Stimulated activated CD8-positive, alpha-beta memory T cell treated with anti-CD3 and anti-CD28 coated beads, Interleukin-7, amount 100 ng/mL, for 1 hour (primary cell): ENCODE results near the gene TXNL4A.
"Not testable (repeated sequence)": the region's sequence is repeated elsewhere in the genome, so short reads cannot be mapped to it uniquely, and the experiment has no call there.

Source experiments
- DNase-seq, 2 donors: peaks; one replicate each; pipeline ENCODE4 v3.0.0-alpha.2; 2020; ENCODE audit warnings: low read depth in 2 of 2

The TXNL4A gene

DNA sequence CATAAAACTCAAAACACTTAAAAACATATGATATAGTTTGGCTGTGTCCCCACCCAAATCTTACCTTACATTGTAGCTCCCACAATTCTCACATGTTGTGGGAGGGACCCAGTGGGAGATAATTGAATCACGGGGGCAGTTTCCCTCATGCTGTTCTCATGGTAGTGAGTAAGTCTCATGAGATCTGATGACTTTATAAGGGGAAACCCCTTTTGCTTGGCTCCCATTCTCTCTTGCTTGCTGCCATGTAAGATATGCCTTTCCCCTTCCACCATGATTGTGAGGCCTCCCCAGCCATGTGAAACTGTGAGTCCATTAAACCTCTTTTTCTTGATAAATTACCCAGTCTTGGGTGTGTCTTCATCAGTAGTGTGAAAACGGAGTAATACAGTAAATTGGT, 11.3 kb upstream of the TXNL4A start:
- DNase-seq = not testable (repeated sequence)

- DNase-seq = no peak
These were observed 3.1 kb upstream of the TXNL4A start for GRCh38 chr18:79991494-79991893.

GRCh38 chr18:79989195-79989497, 783 bp upstream of the TXNL4A start:
- DNase-seq = no peak

- peak; percentile 23 to 39 for DNase-seq
These were observed 302 bp downstream of the TXNL4A start for GRCh38 chr18:79988071-79988450.

DNA sequence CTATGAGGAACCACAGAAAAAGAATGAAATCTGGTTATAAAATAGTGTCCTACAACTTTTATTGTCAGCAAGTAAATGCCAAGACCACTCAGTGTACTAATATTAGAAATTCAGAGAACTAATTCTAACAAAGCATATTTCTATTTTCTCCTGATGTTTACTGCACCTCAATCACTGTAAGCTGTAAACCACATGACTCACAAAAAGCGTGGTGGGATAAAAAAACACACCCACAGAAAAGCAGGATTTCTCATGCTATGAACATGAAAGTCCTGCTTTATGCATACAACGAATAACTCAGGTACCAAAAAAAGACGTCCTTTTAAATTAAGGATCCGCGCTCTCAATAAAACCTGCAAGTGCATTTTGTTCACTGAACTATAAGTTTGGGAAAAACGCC, 797 bp downstream of the TXNL4A start:
- DNase-seq = no peak

DNA sequence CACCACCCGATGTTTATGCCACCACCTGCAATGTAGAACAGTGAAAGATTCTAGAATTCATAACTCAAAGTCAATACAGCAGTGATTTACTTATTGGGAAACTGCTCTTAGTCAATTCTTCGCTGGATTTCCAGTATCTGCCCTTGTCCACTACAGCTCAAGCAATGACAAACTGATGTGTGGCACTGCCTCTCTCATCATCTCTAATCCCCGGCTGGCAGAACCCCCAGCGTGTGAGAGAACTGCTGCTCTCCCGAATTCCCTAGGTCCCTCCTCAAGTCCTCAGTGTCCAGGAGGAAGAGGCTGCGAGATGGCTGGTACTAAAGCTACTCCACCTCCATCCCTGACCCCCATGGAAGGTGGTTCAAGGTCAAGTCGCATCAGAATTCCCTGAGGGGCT, 1.6 kb downstream of the TXNL4A start:
- no peak for DNase-seq

- DNase-seq = no peak
These were observed 3.2 kb downstream of the TXNL4A start for GRCh38 chr18:79985172-79985571.

DNA sequence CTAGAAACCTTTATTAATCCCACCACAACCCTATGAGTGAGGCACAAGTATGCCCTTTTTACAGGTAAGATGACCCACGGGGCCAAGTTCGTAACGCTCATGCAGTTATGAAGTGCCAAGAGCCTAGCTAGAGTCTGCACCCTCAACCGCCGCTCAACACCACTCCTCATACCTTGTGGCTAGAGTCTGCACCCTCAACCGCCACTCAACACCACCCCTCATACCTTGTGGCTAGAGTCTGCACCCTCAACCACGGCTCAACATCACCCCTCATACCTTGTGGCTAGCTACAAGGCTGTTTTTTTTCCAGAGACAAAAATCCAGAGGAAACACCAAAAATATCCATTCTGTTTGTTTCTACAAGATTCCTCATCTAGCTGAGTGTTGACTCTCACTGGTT, 4.6 kb downstream of the TXNL4A start:
- DNase-seq = no peak

GRCh38 chr18:79983253-79983652, 5.1 kb downstream of the TXNL4A start:
- no peak for DNase-seq

- no peak for DNase-seq
These were observed 5.6 kb downstream of the TXNL4A start for GRCh38 chr18:79982736-79983135.

- no peak for DNase-seq
These were observed 7.8 kb downstream of the TXNL4A start for GRCh38 chr18:79980585-79980984.

DNA sequence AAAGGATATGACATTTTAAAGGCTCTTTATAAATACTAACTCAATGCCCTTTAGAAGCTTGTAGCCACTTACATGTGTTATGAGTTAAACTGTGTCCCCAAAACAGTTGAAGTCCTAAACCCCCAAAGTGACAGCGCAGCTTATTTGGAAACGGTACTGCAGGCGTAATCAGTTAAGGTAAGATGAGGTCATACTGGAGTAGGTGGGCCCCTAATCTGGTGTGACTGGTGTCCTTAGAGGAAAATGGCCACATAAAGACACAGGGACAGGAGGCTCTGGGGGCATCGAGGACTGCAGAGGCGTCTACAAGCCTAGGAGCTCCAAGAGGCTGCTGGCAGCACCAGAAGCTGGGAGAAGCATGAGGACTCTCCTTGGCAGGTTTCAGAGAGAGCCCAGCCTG, 8.5 kb downstream of the TXNL4A start:
- no peak for DNase-seq

DNA sequence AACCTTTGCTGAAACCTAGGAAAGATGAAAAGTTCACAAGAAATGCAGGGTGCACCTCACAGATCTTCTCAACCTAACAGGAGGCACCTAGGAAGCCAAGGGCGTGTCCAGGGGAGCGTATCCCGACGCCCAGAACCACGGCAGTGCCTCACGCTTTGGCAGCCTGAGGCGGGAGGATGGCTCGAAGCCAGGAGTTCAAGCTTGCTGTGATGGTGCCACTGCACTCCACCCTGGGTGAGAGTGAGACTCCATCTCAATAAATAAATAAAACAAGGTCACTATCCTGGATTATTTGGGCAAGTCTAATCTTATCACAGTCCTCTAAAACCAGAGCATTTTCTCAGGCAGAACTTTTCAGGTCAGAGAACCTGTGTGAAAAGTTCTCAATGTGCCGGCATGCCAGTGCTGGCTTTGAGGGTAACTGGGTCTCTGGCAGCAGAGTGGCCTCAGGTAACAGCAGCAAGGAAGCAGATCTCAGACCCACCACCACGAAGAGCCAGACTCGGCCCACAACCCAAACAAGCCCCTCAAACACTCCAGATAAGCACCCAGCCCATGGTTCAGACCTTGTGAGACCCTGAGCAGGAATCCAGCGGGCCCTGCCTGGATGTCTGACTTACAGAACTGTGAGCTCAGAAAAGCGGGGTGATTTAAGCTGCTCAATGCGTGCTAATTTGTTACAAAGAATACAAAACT, 12.2 kb downstream of the TXNL4A start:
- DNase-seq = no peak

- DNase-seq = no peak
These were observed 13.3 kb downstream of the TXNL4A start for GRCh38 chr18:79975043-79975442.

- no peak for DNase-seq
These were observed 14.2 kb downstream of the TXNL4A start for GRCh38 chr18:79974025-79974654.

GRCh38 chr18:79973517-79973916, 14.8 kb downstream of the TXNL4A start:
- DNase-seq = no peak

GRCh38 chr18:79972720-79973119, 15.6 kb downstream of the TXNL4A start:
- DNase-seq = no peak

DNA sequence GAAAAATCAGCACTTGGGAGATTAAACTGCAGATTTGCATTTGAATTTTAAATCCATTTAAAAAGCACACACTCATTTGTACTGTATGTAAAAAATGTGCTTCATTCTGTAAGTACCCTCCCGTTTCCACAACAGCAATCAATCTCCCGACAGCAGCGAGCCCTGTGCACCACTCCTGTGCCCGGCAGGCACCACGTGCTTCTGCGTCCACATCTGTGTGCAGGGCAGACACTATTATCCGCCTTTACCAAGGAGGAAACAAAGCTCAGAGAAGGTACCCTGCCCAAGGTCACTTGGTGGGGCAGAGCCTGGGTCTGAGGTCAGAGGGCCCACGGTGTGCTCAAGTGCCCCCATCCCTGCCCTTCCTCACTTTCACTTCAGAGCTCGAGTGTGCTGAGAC, 16.4 kb downstream of the TXNL4A start:
- no peak for DNase-seq

- DNase-seq = no peak
These were observed 17.0 kb downstream of the TXNL4A start for GRCh38 chr18:79971211-79971952.

DNA sequence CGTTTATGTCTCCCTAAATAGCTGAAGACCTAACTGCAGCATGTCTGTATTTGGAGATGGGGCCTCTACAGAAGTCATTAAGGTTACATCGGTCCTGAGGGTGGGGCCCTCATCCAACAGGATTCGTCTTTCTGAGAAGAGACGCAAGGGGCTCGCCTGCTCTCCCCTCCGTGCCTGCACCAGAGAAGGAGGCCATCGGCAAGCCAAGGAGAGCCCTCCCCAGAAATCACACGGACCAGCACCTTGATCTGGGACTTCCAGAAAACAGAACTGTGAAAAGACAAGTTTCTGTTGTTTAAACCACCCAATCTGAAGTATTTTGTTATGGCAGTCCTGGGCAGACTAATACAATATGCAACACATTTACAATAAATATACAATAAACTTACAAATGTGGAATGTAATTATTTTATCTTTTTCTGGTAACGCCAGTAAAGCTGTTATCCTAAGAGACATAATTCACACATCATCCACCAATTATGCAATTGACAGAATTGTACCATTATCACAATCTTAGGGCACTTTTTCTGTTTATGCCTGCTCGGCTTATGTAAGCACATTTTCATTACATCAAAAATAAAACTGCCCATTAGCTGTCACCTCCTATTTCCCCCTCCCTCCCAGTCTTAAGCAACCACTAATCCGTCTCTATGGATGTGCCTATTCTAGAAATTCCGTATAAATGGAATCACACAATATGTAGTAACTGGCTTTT, 17.8 kb downstream of the TXNL4A start:
- no peak for DNase-seq

DNA sequence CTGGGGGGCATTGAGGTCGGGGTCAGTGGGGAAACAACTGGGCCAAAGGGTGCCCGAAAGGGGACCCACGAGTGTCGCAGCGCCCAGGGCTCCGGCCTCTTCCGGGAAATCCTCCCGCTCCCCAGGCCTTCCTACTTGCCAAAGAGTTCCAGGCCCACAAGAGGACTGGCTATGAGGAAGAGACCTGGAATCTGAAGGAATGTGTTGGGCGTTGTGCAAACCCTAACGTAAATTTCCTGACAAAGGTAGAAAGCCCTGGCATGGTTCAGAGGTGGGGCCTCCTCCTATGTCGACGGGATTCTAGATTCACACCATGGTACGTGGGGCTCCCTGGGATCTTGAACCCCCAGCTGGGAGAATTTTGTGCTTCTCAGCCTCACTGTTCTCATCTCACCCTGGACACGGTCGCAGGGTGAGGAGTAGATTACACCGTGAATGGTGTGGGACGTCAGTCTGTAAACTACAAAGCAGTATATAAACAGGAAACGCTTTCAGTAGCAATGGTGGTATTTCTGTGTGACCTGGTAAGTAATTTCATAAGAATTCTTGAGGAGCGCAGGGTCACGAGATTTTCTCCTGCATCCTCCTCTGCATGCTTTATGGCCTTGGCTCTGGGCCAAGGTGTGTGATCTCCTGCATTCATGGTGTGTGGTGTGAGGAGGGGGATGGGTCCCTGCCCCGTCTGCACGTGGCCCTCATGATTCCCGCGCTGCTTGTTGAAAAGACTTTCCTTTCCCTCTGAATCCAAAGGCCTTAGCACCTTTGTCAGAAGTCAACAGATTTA, 23.1 kb downstream of the TXNL4A start:
- no peak for DNase-seq
